Posterior vena cava (tissue), 2 donors: ENCODE data around the gene TMEM109. TPM values are rescaled to one million over a fixed set of nuclear protein-coding genes. Genes with fewer than 3 reads are reported as not detected.

ENCODE experiments used
- DNase-seq: peaks from one replicate; pipeline ENCODE4 v3.0.0-alpha.2; 2020; ENCODE audit warnings: low spot score
- intact Hi-C, 2 donors: fragments of 100-400 bp; cut with DNase I; formaldehyde crosslinking; loops; one replicate each; pipeline versions ENCODE4 v1.14.1 to v1.14.2; 2022 to 2023
- long read RNA-seq, 2 donors: library from polyadenylated mRNA; unstranded; transcript quantifications; one replicate each; pipeline ENCODE4 v2.0.0, GENCODE V29; 2020 to 2021
- total RNA-seq, 2 donors: library from RNA; stranded (reverse); fragmentation: NEBNext Ultra II Directional; extraction: Animal tissue kit (Norgen Biotek cat#: 25700); gene quantifications; one replicate each; pipeline ENCODE4 v1.2.1, GENCODE V29; 2021
- donor health status: DM: yes; HTN: yes; CAD: no.
- donor health status: DM: yes; HTN: yes; CAD: no.

Gene TMEM109
- total RNA-seq = 100 to 1,000 TPM; 118 to 125 TPM
- long read RNA-seq, donor 1, transcript TMEM109-201 (4 exons, 2,413 nt) = major isoform, 36 of 66 reads
- long read RNA-seq, donor 1, partial matches to known transcripts = 27 of 66 reads
- long read RNA-seq, donor 1, other reads (novel, unspliced or antisense) = 0 of 66 reads
- long read RNA-seq, donor 2, transcript TMEM109-201 (4 exons, 2,413 nt) = major isoform, 67 of 215 reads
- long read RNA-seq, donor 2, transcript TMEM109-202 (3 exons, 1,959 nt) = minor isoform, 12 of 215 reads
- long read RNA-seq, donor 2, partial matches to known transcripts = 136 of 215 reads
- long read RNA-seq, donor 2, other reads (novel, unspliced or antisense) = 0 of 215 reads

DNA sequence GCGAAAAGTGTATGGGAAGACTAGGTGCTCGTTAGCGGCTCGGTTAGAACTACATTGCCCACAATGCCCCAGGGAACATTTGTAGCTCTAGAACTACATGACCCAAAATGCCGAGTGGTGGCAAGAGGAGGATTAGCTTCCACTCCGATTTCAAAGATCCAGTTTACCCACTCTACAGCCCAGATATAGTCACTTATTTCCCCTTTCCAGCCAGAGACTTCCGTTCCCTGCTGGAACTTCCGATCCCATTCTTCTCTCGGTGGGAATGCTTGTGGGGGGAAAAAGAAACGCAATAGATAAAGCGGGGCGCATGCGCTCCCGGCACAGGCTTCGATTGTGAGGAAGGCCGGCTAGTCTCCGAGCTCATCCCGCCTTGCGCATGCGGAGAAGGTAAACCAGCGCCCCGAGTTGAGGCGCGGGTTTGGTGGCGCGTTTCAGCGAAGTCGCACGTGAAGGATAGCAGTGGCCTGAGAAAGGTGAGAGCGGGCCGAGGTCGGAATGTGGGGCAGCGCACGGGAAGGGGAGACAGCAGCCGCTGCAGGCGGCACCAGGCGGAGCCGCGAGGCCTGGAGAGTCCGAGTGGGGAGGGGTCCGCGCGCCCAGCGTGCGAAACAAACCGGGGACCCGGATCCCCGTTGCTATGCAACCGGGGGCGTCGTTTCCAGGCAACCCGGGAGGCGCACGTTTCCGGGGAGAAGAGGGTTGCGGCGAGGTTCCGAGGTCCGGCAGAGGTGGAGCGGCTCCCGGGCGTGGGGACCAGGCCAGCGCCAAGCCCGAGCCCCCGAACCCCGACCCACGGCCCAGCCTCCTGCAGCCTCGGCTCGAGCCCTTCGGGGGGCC, at the start of gene TMEM109:
Gene TMEM109, plus strand, starts transcription at position 366 of the 840 bp plus-strand sequence. CDS start 5,536 bp downstream, outside the sequence.
- DNase-seq = peak; percentile 95
- intact Hi-C loops = no loop called here

DNA sequence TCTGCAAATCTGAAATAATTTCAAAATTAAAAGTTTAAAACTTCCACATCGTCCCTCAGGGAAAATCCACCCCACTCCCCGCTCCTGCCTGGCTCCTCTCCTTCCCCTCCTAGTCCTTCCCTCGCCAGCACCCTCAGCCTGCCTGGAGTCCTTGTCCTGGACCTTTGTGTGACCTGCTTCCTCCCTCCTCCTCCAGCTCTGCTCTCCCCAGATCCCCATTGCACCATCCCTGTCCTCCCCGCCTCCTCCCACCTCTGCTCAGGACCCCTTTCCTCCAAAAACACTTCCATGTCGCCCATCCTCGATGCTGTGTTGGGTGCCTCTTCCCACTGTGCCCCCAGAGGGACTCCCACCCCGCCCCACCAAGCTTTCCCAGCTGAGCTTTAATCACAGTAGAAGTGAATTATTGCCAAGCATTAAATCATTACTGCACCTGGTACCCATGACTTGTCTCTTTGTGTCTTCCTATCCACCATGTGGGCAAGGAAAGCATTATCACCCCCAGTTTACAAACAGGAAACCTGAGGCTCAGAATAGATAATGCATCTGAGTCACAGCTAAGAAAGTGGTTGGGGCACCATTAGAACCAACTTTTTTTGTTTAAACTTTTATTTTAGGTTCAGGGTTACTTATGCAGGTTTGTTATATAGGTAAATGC, 49.0 kb upstream of the TMEM109 start:
- peak; percentile 26 for DNase-seq
- intact Hi-C loops = no loop called here

- intact Hi-C loops = no loop called here
- DNase-seq = peak; percentile 67
These were observed 46.8 kb upstream of the TMEM109 start, which contains the start of gene ZP1 for GRCh38 chr11:60866911-60867870. Gene ZP1 (plus strand): TSS chr11:60867542. CDS start chr11:60867562, 20 bp downstream.

DNA sequence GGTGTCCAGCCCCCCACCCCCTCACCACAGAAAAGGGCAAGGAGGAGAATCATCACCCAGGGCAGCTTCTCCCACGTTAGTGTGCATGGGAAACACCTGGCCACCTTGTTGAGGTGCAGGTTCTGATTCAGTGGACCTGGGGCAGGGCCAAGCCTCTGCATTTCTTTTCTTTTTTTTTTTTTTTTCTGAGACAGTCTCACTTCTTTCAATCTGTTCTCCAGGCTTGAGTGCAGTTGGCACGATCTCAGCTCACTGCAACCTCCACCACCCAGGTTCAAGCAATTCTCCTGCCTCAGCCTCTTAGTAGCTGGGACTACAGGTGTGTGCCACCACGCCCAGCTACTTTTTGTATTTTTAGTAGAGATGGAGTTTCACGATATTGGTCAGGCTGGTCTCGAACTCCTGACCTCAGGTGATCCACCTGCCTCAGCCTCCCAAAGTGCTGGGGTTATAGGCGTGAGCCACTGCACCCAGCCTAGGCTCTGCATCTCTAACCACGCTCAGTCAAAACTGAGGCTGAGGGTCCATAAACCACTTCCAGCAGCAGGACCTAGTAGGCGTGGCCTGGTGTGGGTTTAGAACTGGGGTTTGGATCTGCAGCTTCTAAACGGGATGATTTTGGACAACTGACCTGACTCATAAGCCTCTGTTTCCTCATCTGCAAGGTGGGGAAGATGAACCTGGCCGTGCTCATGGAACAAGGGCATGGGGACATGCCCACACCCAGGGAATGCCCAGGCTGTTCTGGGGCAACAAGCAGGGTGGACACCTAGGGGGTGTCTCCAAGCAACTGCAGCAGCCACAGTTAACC, 45.9 kb upstream of the TMEM109 start:
- intact Hi-C loops = no loop called here
- DNase-seq = peak; percentile 60

- intact Hi-C loops = no loop called here
- DNase-seq = peak; percentile 40
These were observed 45.1 kb upstream of the TMEM109 start for GRCh38 chr11:60868682-60869450.

DNA sequence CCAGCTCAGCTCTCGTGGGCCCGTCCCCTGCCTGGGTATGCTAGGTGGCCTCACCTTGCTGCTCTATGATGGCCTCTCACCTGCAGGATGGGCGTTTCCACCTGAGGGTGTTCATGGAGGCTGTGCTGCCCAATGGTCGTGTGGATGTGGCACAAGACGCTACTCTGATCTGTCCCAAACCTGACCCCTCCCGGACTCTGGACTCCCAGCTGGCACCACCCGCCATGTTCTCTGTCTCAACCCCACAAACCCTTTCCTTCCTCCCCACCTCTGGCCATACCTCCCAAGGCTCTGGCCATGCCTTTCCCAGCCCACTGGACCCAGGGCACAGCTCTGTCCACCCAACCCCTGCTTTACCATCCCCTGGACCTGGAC, 44.5 kb upstream of the TMEM109 start:
- peak; percentile 68 for DNase-seq
- intact Hi-C loops = no loop called here

DNA sequence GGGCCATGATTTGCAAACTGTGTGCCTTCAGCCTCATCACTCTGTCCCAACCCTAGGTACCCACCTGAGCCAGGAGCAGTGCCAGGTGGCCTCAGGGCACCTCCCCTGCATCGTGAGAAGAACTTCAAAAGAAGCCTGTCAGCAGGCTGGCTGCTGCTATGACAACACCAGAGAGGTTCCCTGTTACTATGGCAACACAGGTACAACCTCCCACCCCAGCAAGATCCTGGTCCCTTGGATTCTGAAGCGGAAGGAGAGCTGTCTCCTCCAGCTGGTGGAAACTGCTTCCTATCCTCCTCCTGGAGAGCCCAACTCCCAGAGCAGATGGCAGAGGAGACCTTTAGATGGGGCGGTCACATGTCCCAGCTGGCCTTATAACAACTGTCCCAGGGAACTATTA, 43.7 kb upstream of the TMEM109 start:
- peak; percentile 25 for DNase-seq
- intact Hi-C loops = no loop called here

DNA sequence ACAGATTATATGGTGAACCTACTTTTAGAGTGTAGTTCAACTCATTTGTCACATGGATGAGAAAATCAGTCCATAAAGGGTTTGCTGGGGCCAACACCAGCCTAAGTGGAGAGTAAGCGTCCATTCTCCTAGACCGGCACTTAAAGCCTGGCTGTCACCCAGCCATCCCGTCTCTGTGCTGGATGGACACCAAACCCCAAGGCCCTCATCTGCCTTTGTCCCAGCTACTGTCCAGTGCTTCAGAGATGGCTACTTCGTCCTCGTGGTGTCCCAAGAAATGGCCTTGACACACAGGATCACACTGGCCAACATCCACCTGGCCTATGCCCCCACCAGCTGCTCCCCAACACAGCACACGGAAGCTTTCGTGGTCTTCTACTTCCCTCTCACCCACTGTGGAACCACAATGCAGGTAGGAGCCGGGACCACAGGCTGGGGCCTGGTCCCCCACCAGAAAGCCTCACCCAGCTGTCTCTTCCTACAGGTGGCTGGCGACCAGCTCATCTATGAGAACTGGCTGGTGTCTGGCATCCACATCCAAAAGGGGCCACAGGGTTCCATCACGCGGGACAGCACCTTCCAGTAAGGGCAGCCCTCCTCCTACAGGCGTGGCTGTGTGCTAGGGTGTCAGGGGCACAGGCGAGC, 43.1 kb upstream of the TMEM109 start:
- intact Hi-C loops = no loop called here
- peak; percentile 57 for DNase-seq

DNA sequence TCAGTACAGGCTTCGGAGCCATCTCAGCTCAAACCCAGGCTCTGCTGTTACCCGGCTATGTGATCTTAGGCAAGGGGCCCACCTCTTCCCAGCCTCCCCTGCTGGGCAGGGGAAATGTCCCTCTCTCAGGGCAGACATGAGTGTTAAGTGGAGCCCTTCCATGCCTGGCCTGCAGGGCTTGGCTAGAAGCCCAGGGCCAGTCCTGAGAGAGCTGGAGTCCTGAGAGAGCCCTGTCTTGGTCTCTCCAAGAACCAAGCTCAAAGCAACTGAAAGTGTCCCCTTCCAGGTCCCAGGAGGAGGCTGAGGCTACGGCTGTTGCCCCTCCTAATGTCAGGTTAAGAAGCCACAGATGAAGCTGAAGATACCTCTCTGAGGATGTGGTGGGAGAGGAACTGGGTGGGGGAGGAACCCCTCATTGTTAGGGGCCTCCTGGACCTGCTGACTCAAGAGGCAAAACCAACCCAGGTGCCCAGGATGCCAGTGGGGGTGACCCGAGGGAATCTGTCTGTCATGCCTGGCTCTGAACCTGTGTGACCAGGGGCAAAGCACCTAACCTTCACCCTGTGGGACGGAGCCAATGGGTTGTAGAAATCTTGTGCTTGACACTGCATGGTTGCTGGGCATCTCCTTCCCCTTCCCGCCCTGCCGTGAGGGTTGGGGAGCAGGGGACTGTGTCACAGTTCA, 42.4 kb upstream of the TMEM109 start:
- intact Hi-C loops = no loop called here
- peak; percentile 57 for DNase-seq

- intact Hi-C loops = no loop called here
- DNase-seq = peak; percentile 73
These were observed 41.6 kb upstream of the TMEM109 start for GRCh38 chr11:60872124-60872960.

GRCh38 chr11:60872961-60873524, 40.9 kb upstream of the TMEM109 start:
- intact Hi-C loops = no loop called here
- peak; percentile 76 for DNase-seq

- peak; percentile 65 for DNase-seq
- intact Hi-C loops = no loop called here
These were observed 40.4 kb upstream of the TMEM109 start for GRCh38 chr11:60873533-60873932.

DNA sequence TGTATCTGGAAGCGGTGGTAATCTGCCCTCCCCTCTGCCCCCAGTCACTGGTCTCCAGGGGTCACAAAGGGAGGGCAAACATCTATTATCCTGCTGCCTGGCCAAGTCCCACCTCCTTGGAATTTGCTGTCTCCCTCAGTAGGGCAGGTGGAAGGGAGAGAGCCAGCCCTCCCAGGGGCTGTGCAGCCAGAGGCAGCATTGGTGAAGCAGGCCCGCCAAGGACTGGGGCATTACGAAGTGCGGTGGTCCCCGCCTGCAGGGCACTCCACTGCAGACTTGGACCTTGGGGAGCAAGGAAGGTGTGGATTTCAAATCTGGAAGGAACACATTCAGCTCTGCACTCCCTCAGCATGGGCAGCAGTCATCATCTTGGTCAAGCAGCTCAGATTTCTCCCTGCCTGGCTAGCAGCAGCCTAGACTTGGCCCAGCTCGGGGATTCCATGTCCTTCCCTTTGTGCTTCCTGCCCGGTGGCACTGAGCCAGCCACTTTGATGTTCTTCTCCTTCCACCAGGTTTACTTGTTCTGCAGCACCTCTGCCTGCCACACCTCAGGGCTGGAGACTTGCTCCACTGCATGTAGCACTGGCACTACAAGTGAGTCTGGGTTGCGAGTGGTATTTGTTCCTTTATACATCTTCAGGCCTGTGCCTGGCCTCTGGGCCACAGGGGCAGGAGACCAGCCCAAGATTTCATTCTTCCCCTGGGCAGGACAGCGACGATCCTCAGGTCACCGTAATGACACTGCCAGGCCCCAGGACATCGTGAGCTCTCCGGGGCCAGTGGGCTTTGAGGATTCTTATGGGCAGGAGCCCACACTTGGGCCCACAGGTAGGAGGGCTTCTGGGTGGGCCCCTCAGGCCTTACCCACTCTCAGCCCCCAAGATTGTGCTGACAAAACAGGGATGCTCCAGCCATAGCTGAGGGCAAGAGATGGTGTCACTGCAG, 39.3 kb upstream of the TMEM109 start:
- DNase-seq = no peak
- intact Hi-C loops = no loop called here
